ENCODE results near the gene RAB31.
"Not testable (repeated sequence)": the region's sequence is repeated elsewhere in the genome, so short reads cannot be mapped to it uniquely, and the experiment has no call there.

Gene RAB31

DNA sequence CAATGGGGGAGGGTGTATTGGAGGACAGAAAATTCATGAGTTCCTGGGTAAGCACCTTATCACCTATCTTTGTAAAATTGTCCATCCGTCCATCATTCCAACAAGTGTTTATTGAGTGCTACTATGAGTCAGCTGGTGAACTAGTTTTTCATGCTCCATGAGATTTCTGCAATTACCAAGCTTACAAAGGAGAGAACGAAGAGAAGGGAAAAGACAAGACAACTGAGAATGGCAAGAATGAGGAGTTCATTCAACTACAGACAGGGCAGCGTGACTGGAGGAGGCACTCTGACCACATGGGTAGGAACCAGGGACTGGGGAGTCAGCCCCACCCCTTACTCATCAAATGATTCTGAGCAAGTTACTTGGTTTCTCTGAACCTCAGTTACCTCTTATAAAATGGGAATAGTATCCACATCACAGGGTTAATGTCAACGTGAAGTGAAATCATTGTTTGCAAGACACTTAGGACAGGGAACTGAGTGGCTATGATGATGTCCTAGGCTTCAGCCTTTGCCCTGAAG is 159.0 kb downstream of the RAB31 start:
- no peak for DNase-seq

- no peak for DNase-seq
These were observed 161.0 kb downstream of the RAB31 start for GRCh38 chr18:9868857-9869714.

DNA sequence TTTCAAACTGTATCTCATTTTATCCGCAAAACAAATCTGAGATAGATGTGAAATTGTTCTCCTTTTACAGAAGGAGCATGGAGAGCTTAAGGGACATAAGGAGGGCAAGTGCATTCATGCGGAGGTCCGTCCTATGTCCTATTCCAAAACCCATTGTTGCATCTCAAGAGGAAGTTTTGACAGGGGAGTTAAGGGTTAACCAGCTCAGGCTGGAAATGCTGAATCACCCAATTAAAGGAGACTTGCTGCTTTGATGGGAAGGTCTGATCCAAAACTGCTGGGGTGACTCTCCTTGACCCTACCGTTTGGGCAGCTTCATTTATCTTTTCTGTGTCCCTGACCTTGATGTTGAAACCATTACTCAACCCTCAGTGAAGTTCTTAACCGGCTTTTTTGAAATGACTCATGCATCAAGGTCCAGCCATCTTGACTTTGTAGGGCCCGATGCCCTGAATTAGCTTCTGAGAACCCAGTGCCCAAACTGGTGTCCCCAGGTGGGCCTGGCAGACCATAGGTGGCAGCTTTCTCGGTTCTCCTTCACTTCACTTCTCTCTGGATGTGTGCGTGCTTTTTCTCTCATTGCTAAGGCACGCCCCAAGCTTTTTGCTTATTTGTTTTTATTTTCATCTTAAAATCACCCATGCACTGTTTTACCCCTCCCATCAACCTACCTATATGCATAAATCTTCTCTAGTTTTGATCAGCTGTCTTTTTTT is 161.8 kb downstream of the RAB31 start:
- DNase-seq = peak; percentile 88 to 89

- DNase-seq = no peak
These were observed 162.4 kb downstream of the RAB31 start for GRCh38 chr18:9870431-9871008.

DNA sequence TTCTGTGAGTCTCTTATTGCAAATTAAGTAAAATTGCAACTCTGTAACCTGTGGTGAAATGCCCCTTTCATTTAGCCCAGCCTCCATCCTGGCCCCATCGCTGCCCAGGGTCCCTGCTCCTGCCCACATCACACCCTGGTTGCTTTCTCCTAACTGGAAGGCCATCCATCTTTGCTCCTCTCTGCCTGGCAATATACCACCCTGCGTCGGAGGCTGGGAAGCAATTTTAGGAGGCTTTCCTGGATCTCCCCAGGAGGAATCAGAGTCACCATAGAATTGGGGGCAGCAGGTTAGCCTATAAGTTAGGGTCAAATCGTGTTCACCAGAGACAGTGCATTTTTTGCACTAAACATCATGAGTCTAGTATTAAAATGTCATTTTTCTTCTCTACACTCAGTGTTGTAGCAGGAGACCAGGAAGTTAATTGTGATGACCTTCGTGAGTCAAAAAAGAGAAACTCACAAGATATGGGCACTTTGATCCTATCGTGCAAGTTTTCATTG is 163.2 kb downstream of the RAB31 start:
- no peak for DNase-seq

DNA sequence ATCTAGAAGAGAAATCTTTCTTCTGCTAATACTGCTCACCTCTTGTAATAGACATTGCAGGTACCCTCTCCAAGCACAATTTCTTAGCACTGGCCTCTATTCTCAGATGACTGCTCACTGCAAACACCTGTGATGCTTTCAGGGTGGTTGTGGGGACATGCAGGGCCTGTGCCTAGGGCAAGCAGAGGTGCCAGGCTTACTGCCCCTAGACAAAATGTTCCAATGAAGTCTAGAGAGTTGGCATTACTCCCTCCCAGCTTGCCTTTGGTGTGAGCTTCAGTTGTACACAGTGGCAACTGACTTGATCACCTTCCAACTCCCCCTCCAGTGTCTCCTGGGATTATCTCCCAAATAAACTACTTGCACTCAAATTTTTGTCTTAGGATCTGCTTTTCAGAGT is 164.7 kb downstream of the RAB31 start:
- no peak for DNase-seq

- no peak for DNase-seq
These were observed 166.6 kb downstream of the RAB31 start for GRCh38 chr18:9874728-9875127.

DNA sequence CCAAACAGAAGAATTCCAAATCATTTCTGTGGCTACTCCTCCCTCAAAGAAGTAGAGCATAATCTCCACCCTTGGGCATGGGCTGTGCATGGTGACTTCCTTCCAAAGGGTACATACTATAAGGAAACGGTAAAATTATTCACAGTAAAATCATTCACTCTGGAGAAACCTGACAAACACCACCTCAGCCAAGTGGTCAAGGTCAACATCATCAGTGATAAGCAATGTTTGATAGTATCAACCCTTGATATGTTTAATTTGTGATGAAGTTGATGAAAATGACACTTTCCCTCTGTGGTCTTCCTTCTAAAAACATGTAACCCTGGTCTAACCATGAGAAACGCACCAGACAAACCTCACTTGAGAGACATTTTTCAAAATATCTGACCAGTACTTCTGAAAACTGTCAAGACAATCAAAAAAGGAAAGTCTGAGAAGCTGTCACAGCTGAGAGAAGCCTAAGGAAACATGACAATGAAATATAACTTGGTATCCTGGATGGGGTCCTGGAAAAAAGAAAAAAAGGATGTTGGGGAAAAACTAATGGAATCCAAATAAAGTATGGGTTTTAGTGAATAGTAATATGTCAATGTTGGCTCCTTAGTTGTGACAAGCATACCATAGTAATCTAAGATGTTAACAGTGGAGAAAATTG is 168.2 kb downstream of the RAB31 start:
- DNase-seq = no peak

GRCh38 chr18:9876867-9877654 is 169.0 kb downstream of the RAB31 start:
- no peak for DNase-seq

- no peak for DNase-seq
These were observed 169.5 kb downstream of the RAB31 start for GRCh38 chr18:9877655-9878014.

DNA sequence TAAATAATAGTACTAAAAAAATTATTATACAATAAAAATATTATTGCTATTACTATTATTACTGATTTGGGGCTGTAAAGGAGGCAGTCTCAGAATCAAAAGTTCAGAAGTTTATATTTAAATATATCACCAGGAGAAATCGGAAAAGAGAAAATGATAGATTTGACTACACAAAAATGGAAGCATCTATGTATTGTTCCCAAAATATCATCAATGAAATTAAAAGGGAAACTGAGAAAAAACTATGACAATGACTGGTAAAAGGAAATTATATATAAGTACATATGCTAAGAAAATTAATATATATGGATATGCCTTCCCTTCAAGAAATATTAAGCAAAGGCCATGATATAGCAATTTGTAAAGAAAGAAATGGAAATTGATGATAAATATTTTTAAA is 170.0 kb downstream of the RAB31 start:
- DNase-seq = no peak

GRCh38 chr18:9878783-9879242 is 170.7 kb downstream of the RAB31 start:
- no peak for DNase-seq

- DNase-seq = no peak
These were observed 176.0 kb downstream of the RAB31 start for GRCh38 chr18:9884090-9884489.

DNA sequence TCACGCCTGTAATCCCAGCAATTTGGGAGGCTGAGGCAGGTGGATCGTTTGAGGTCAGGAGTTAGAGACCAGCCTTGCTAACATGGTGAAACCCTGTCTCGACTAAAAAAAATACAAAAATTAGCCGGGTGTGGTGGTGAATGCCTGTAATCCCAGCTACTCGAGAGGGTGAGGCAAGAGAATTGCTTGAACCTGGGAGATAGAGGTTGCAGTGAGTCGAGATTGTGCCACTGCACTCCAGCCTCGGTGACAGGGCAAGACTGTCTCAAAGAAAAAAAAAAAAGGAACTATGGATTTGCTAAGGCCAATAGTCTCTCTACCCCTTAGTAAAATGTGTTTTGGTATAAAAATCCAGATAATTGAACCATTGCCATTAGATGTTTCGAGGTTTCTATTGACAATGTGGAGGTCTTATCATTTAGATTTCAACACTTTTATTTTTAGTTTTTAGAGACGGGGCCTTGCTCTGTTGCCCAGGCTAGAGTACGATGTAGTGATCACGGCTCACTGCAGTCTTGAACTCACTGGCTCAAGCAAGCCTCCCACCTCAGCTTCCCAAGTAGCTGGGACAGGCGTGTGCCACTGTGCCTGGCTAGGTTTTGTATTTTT is 176.5 kb downstream of the RAB31 start:
- DNase-seq = no peak

- DNase-seq = no peak
These were observed 177.3 kb downstream of the RAB31 start, which contains the start of gene TXNDC2 for GRCh38 chr18:9885170-9886004. TXNDC2 (plus strand) TSS chr18:9885973; CDS start chr18:9886681, 708 bp downstream.

- no peak for DNase-seq
These were observed 177.9 kb downstream of the RAB31 start for GRCh38 chr18:9886005-9886348.

GRCh38 chr18:9887992-9888391 is 179.9 kb downstream of the RAB31 start:
- DNase-seq = no peak

DNA sequence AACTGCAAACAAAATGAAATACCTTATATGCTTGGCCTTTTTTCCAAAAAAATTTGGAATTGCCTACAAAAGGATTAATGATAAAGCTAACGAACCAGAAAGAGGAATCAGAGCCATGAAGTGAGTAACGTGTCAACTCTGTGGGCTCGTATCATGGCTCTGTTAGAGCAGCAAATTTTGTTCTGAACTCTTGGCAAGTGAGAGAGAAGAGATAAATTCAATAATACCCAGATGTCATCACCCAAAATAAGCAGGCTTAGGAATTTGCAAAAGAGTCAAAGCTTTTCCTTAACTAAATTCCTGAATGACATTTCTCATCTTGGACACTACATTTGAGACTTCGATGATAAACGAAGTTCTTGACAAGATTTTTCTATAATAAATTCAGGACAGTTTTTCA is 182.1 kb downstream of the RAB31 start:
- DNase-seq = no peak

GRCh38 chr18:9890957-9891356 is 182.9 kb downstream of the RAB31 start:
- no peak for DNase-seq

- not testable (repeated sequence) for DNase-seq
These were observed 183.4 kb downstream of the RAB31 start for GRCh38 chr18:9891515-9891914.
